ENCODE results near the gene PLGRKT. TPM values are rescaled to one million over a fixed set of nuclear protein-coding genes. Genes with fewer than 3 reads are reported as not detected.
"Not testable (repeated sequence)": the region's sequence is repeated elsewhere in the genome, so short reads cannot be mapped to it uniquely, and the experiment has no call there.

PLGRKT gene
- total and polyA plus RNA-seq, 4 donors: 22.5 to 32.3 (median 29.7) TPM

- no peaks in the 10 kb centered on the region for H3K27me3 ChIP-seq (ENCODE audit: control insufficient read depth, insufficient read depth, low read length)
- H3K36me3 ChIP-seq (ENCODE audit: control insufficient read depth, insufficient read depth, low read length): peaks cover 27% of the 10 kb centered on the region
- no peak overlapping the region for H3K4me3 ChIP-seq (ENCODE audit: low read depth, low read length)
- WGBS (ENCODE audit: insufficient coverage): 97% methylated on average over 3 of the region's 3 CpGs
- H3K9me3 ChIP-seq (ENCODE audit: control insufficient read depth, insufficient read depth, low read length): no peaks in the 10 kb centered on the region
- DNase-seq (ENCODE audit: low read depth in 4 of 6, low spot score in 6 of 6): no peak
- no peak overlapping the region for H3K27ac ChIP-seq (ENCODE audit: low read depth, low read length)
- H3K4me1 ChIP-seq (ENCODE audit: control insufficient read depth, insufficient read depth, low read length): peaks cover 3% of the 10 kb centered on the region
Measured at GRCh38 chr9:5435912-5436311, 1.8 kb downstream of the PLGRKT start.

GRCh38 chr9:5433841-5434810 is 3.6 kb downstream of the PLGRKT start:
- not testable (repeated sequence) for H3K27me3 ChIP-seq (ENCODE audit: control insufficient read depth, insufficient read depth, low read length); DNase-seq (ENCODE audit: low read depth in 4 of 6, low spot score in 6 of 6); H3K9me3 ChIP-seq (ENCODE audit: control insufficient read depth, insufficient read depth, low read length); H3K4me3 ChIP-seq (ENCODE audit: low read depth, low read length); H3K27ac ChIP-seq (ENCODE audit: low read depth, low read length); H3K4me1 ChIP-seq (ENCODE audit: control insufficient read depth, insufficient read depth, low read length)
- 97% methylated on average over 39 of the region's 65 CpGs for WGBS (ENCODE audit: insufficient coverage)
- peaks cover 27% of the 10 kb centered on the region for H3K36me3 ChIP-seq (ENCODE audit: control insufficient read depth, insufficient read depth, low read length)

GRCh38 chr9:5433328-5433727 is 4.4 kb downstream of the PLGRKT start:
- 92% methylated on average over 26 of the region's 26 CpGs for WGBS (ENCODE audit: insufficient coverage)

GRCh38 chr9:5432890-5433289 is 4.8 kb downstream of the PLGRKT start:
- not testable (repeated sequence) for DNase-seq (ENCODE audit: low read depth in 4 of 6, low spot score in 6 of 6); H3K27me3 ChIP-seq (ENCODE audit: control insufficient read depth, insufficient read depth, low read length); H3K27ac ChIP-seq (ENCODE audit: low read depth, low read length); H3K4me1 ChIP-seq (ENCODE audit: control insufficient read depth, insufficient read depth, low read length); H3K9me3 ChIP-seq (ENCODE audit: control insufficient read depth, insufficient read depth, low read length); H3K4me3 ChIP-seq (ENCODE audit: low read depth, low read length)
- H3K36me3 ChIP-seq (ENCODE audit: control insufficient read depth, insufficient read depth, low read length): peaks cover 29% of the 10 kb centered on the region
- 99% methylated on average over 21 of the region's 24 CpGs for WGBS (ENCODE audit: insufficient coverage)

More at GRCh38 chr9:5433328-5433727, 4.4 kb downstream of the PLGRKT start:
- not testable (repeated sequence) for H3K4me3 ChIP-seq (ENCODE audit: low read depth, low read length); H3K27me3 ChIP-seq (ENCODE audit: control insufficient read depth, insufficient read depth, low read length); H3K9me3 ChIP-seq (ENCODE audit: control insufficient read depth, insufficient read depth, low read length); H3K27ac ChIP-seq (ENCODE audit: low read depth, low read length); DNase-seq (ENCODE audit: low read depth in 4 of 6, low spot score in 6 of 6); H3K4me1 ChIP-seq (ENCODE audit: control insufficient read depth, insufficient read depth, low read length)
- peaks cover 29% of the 10 kb centered on the region for H3K36me3 ChIP-seq (ENCODE audit: control insufficient read depth, insufficient read depth, low read length)

GRCh38 chr9:5430912-5431311 is 6.8 kb downstream of the PLGRKT start:
- no peaks in the 10 kb centered on the region for H3K9me3 ChIP-seq (ENCODE audit: control insufficient read depth, insufficient read depth, low read length)

GRCh38 chr9:5429873-5430564 is 7.7 kb downstream of the PLGRKT start:
- WGBS (ENCODE audit: insufficient coverage): 94% methylated on average over 9 of the region's 10 CpGs
- H3K4me3 ChIP-seq (ENCODE audit: low read depth, low read length): no peak overlapping the region
- no peaks in the 10 kb centered on the region for H3K9me3 ChIP-seq (ENCODE audit: control insufficient read depth, insufficient read depth, low read length)
- peaks cover 27% of the 10 kb centered on the region for H3K36me3 ChIP-seq (ENCODE audit: control insufficient read depth, insufficient read depth, low read length)
- no peaks in the 10 kb centered on the region for H3K4me1 ChIP-seq (ENCODE audit: control insufficient read depth, insufficient read depth, low read length)
- H3K27ac ChIP-seq (ENCODE audit: low read depth, low read length): no peak overlapping the region
- DNase-seq (ENCODE audit: low read depth in 4 of 6, low spot score in 6 of 6): no peak
- no peaks in the 10 kb centered on the region for H3K27me3 ChIP-seq (ENCODE audit: control insufficient read depth, insufficient read depth, low read length)

More at GRCh38 chr9:5430912-5431311, 6.8 kb downstream of the PLGRKT start:
- Histone ChIP-seq H3K4me1 (ENCODE audit: control insufficient read depth, insufficient read depth, low read length) (no peaks in the 10 kb centered on the region), H3K27ac (ENCODE audit: low read depth, low read length) (no peak overlapping the region), H3K27me3 (ENCODE audit: control insufficient read depth, insufficient read depth, low read length) (no peaks in the 10 kb centered on the region), H3K4me3 (ENCODE audit: low read depth, low read length) (no peak overlapping the region), H3K36me3 (ENCODE audit: control insufficient read depth, insufficient read depth, low read length) (peaks cover 29% of the 10 kb centered on the region)
- no peak for DNase-seq (ENCODE audit: low read depth in 4 of 6, low spot score in 6 of 6)
- WGBS (ENCODE audit: insufficient coverage): 96% methylated on average over 2 of the region's 3 CpGs

- Histone ChIP-seq H3K4me1 (ENCODE audit: control insufficient read depth, insufficient read depth, low read length) (no peaks in the 10 kb centered on the region), H3K27ac (ENCODE audit: low read depth, low read length) (no peak overlapping the region), H3K4me3 (ENCODE audit: low read depth, low read length) (no peak overlapping the region), H3K36me3 (ENCODE audit: control insufficient read depth, insufficient read depth, low read length) (peaks cover 20% of the 10 kb centered on the region), H3K27me3 (ENCODE audit: control insufficient read depth, insufficient read depth, low read length) (no peaks in the 10 kb centered on the region), H3K9me3 (ENCODE audit: control insufficient read depth, insufficient read depth, low read length) (no peaks in the 10 kb centered on the region)
- 100% methylated on average over 1 of the region's 2 CpGs for WGBS (ENCODE audit: insufficient coverage)
- no peak for DNase-seq (ENCODE audit: low read depth in 4 of 6, low spot score in 6 of 6)
Measured at GRCh38 chr9:5428794-5429528, 8.8 kb downstream of the PLGRKT start.

GRCh38 chr9:5428172-5428571 is 9.6 kb downstream of the PLGRKT start:
- Histone ChIP-seq H3K36me3 (ENCODE audit: control insufficient read depth, insufficient read depth, low read length) (peaks cover 13% of the 10 kb centered on the region), H3K4me3 (ENCODE audit: low read depth, low read length) (no peak overlapping the region), H3K27ac (ENCODE audit: low read depth, low read length) (no peak overlapping the region), H3K4me1 (ENCODE audit: control insufficient read depth, insufficient read depth, low read length) (no peaks in the 10 kb centered on the region), H3K27me3 (ENCODE audit: control insufficient read depth, insufficient read depth, low read length) (no peaks in the 10 kb centered on the region), H3K9me3 (ENCODE audit: control insufficient read depth, insufficient read depth, low read length) (no peaks in the 10 kb centered on the region)
- 79% methylated on average over 2 of the region's 3 CpGs for WGBS (ENCODE audit: insufficient coverage)
- DNase-seq (ENCODE audit: low read depth in 4 of 6, low spot score in 6 of 6): no peak

GRCh38 chr9:5427005-5427404 is 10.7 kb downstream of the PLGRKT start:
- H3K4me3 ChIP-seq (ENCODE audit: low read depth, low read length): no peak overlapping the region
- no peaks in the 10 kb centered on the region for H3K9me3 ChIP-seq (ENCODE audit: control insufficient read depth, insufficient read depth, low read length)
- H3K27me3 ChIP-seq (ENCODE audit: control insufficient read depth, insufficient read depth, low read length): no peaks in the 10 kb centered on the region
- H3K27ac ChIP-seq (ENCODE audit: low read depth, low read length): no peak overlapping the region
- peaks cover 3% of the 10 kb centered on the region for H3K36me3 ChIP-seq (ENCODE audit: control insufficient read depth, insufficient read depth, low read length)
- DNase-seq (ENCODE audit: low read depth in 4 of 6, low spot score in 6 of 6): no peak
- H3K4me1 ChIP-seq (ENCODE audit: control insufficient read depth, insufficient read depth, low read length): no peaks in the 10 kb centered on the region
